ENCODE results near the gene PON3. TPM values are rescaled to one million over a fixed set of nuclear protein-coding genes. Genes with fewer than 3 reads are reported as not detected.

PON3 gene
- total RNA-seq, 1 experiment from 2014 or later: not detected

DNA sequence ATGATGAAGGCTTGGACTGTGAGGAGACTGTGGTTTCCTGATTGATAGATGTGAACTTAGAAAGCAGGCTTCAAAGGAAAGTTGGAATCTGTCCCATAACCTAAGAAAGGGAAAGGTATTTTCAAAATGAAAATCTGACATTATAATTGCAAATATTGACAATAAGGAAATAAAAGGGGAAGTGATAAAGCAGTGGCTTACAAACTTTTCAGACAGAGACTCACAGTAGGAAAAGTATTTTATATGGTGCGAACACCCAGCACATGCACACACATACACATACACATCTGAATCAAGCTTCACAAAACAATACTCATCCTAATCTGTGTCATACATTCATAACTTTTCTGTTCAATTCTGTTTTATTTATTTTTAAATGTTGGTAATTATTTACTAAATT is 76.6 kb downstream of the PON3 start:
- Histone ChIP-seq H2BK20ac (ENCODE audit: low read depth, low read length, poor library complexity, severe bottlenecking) (no peak overlapping the region), H3K23ac (ENCODE audit: insufficient read length, low read depth, low read length) (no peak overlapping the region), H2AK5ac (ENCODE audit: insufficient read length, low read length) (no peak overlapping the region), H3K23me2 (ENCODE audit: insufficient read length, low read depth, low read length, poor library complexity, severe bottlenecking) (peaks cover 3% of the 10 kb centered on the region), H2BK120ac (ENCODE audit: low read depth, low read length, poor library complexity, severe bottlenecking) (no peak overlapping the region), H4K8ac (replicated peaks; ENCODE audit: insufficient read length, low read depth, low read length) (no peak overlapping the region), H2BK5ac (ENCODE audit: insufficient read length, low read length) (no peak overlapping the region), H3K9me3 (ENCODE audit: control insufficient read depth, low read depth, low read length) (no peaks in the 10 kb centered on the region), H3K4me1 (ENCODE audit: insufficient read depth, low read length) (no peaks in the 10 kb centered on the region), H3K27me3 (ENCODE audit: insufficient read depth, low read length) (0 out of 2 replicates have a peak, but pooled peaks cover 2% of the 10 kb centered on the region), H3K14ac (ENCODE audit: insufficient read depth, low read length) (no peak overlapping the region), H2AFZ (ENCODE audit: low read length) (no peak overlapping the region), H3K79me2 (ENCODE audit: insufficient read depth, low read length) (no peaks in the 10 kb centered on the region), H2BK12ac (ENCODE audit: insufficient read length, low read depth, low read length) (no peak overlapping the region), H2BK15ac (ENCODE audit: low read depth, low read length) (no peak overlapping the region), H3K27ac (ENCODE audit: insufficient read length, low read depth, low read length) (no peak overlapping the region), H3K4ac (ENCODE audit: low read depth, low read length) (no peak overlapping the region), H3K79me1 (ENCODE audit: insufficient read depth, low read depth, low read length, poor library complexity, severe bottlenecking) (no peaks in the 10 kb centered on the region), H4K5ac (ENCODE audit: insufficient read length, low read depth, low read length) (no peak overlapping the region), H4K20me1 (ENCODE audit: control insufficient read depth, insufficient read depth, insufficient read length) (no peaks in the 10 kb centered on the region), H3K18ac (ENCODE audit: insufficient read length, low read depth, low read length) (no peak overlapping the region), H4K91ac (ENCODE audit: insufficient read length, low read depth, low read length) (no peak overlapping the region), H3K56ac (ENCODE audit: insufficient read length, low read depth, low read length) (no peak overlapping the region), H3T11ph (ENCODE audit: low read length) (no peak overlapping the region), H3K4me2 (ENCODE audit: insufficient read depth, insufficient read length, low read length) (no peak overlapping the region), H3K9ac (ENCODE audit: extremely low read depth, insufficient read length, low read length) (no peak overlapping the region)
- no peaks in the 10 kb centered on the region for H3K9me3 Mint-ChIP-seq
- no CpG with 5 or more reads among the region's 1 CpG for WGBS (ENCODE audit: extremely low coverage, insufficient read length, low lambda C conversion rate)
- H3K4me3 Mint-ChIP-seq: no peak overlapping the region
- DNase-seq: no peak
- peaks cover 12% of the 10 kb centered on the region for H3K27me3 Mint-ChIP-seq (ENCODE audit: low read depth)
- H3K36me3 Mint-ChIP-seq (ENCODE audit: insufficient read depth in 1 of 3, low read depth in 3 of 3): no peaks in the 10 kb centered on the region
- H3K4me1 Mint-ChIP-seq: peaks cover 9 to 18% of the 10 kb centered on the region in 2 experiments
- H3K27ac Mint-ChIP-seq: no peak overlapping the region
- TF ChIP-seq, protein P1, sequence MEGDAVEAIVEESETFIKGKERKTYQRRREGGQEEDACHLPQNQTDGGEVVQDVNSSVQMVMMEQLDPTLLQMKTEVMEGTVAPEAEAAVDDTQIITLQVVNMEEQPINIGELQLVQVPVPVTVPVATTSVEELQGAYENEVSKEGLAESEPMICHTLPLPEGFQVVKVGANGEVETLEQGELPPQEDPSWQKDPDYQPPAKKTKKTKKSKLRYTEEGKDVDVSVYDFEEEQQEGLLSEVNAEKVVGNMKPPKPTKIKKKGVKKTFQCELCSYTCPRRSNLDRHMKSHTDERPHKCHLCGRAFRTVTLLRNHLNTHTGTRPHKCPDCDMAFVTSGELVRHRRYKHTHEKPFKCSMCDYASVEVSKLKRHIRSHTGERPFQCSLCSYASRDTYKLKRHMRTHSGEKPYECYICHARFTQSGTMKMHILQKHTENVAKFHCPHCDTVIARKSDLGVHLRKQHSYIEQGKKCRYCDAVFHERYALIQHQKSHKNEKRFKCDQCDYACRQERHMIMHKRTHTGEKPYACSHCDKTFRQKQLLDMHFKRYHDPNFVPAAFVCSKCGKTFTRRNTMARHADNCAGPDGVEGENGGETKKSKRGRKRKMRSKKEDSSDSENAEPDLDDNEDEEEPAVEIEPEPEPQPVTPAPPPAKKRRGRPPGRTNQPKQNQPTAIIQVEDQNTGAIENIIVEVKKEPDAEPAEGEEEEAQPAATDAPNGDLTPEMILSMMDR (conservative IDR thresholded peaks at IDR 0.05): no peak
